HG02588 (cell line): Measurements from ENCODE around the gene TRIM16.
"Not testable (repeated sequence)": the region's sequence is repeated elsewhere in the genome, so short reads cannot be mapped to it uniquely, and the experiment has no call there.

Experiments
- ATAC-seq: cut with Tn5 transposase; IDR thresholded peaks from one replicate; pipeline ENCODE4 v1.9.1; 2021; ENCODE audit warnings: mild to moderate bottlenecking, moderate library complexity; ENCODE audit not compliant: unreplicated experiment

The TRIM16 gene

GRCh38 chr17:15619331-15620058 lies 64.6 kb downstream of the TRIM16 start, which contains the start of gene FBXW10B:
FBXW10B (minus strand) TSS chr17:15619704; CDS start chr17:15619512, 192 bp downstream.
- not testable (repeated sequence) for ATAC-seq

- not testable (repeated sequence) for ATAC-seq
Measured at GRCh38 chr17:15616828-15617227, 67.3 kb downstream of the TRIM16 start.

GRCh38 chr17:15615850-15616249 lies 68.3 kb downstream of the TRIM16 start:
- not testable (repeated sequence) for ATAC-seq

GRCh38 chr17:15613111-15613510 lies 71.0 kb downstream of the TRIM16 start:
- ATAC-seq, result not testable (repeated sequence)

- ATAC-seq, result not testable (repeated sequence)
Measured at GRCh38 chr17:15592960-15593359, 91.2 kb downstream of the TRIM16 start.

GRCh38 chr17:15591986-15592385 lies 92.1 kb downstream of the TRIM16 start:
- not testable (repeated sequence) for ATAC-seq

GRCh38 chr17:15590844-15591243 lies 93.3 kb downstream of the TRIM16 start:
- not testable (repeated sequence) for ATAC-seq

- ATAC-seq, result not testable (repeated sequence)
Measured at GRCh38 chr17:15589544-15590536, 94.3 kb downstream of the TRIM16 start.

GRCh38 chr17:15588017-15588416 lies 96.1 kb downstream of the TRIM16 start:
- not testable (repeated sequence) for ATAC-seq

- not testable (repeated sequence) for ATAC-seq
Measured at GRCh38 chr17:15583313-15583712, 100.8 kb downstream of the TRIM16 start.

- not testable (repeated sequence) for ATAC-seq
Measured at GRCh38 chr17:15581462-15581861, 102.6 kb downstream of the TRIM16 start.
